ENCODE measurements around the gene CCDC90B. TPM values are rescaled to one million over a fixed set of nuclear protein-coding genes. Genes with fewer than 3 reads are reported as not detected.

CCDC90B gene
- total and polyA plus RNA-seq, 2 of the 8 experiments (the other 6 are each of a cell fraction or from before 2014, with no cell fraction given), result 21.8 to 54.5 TPM

- Histone ChIP-seq H3K14ac (ENCODE audit: insufficient read length) (no peak overlapping the region), H3K4me3 (ENCODE audit: extremely low read depth in 1 of 4, insufficient read depth in 2 of 4, low read depth in 3 of 4, low read length in 4 of 4) (no peak overlapping the region), H3K4me1 (replicated peaks in 1 of 4; ENCODE audit: control insufficient read depth in 3 of 4, insufficient read depth in 4 of 4, low read length in 3 of 4) (no peaks in the 10 kb centered on the region), H3K23ac (ENCODE audit: insufficient read length) (no peak overlapping the region), H3K23me2 (ENCODE audit: low read depth, low read length) (no peaks in the 10 kb centered on the region), H2AFZ (ENCODE audit: low read length) (no peak overlapping the region), H2BK5ac (ENCODE audit: low read depth, low read length) (no peak overlapping the region), H3K18ac (ENCODE audit: extremely low read depth, low read length) (no peak overlapping the region), H3K4ac (replicated peaks; ENCODE audit: insufficient read length, low read depth, low read length) (no peak overlapping the region), H3K36me3 (ENCODE audit: control insufficient read depth in 2 of 4, insufficient read depth in 4 of 4, low read length in 3 of 4) (peaks cover 0 to 25% (median 2%) of the 10 kb centered on the region in 4 experiments; a peak in 3 of 8 replicates), H3K79me2 (ENCODE audit: control insufficient read depth in 1 of 2, insufficient read depth in 2 of 2, low read length in 2 of 2) (no peaks in the 10 kb centered on the region), H2BK12ac (ENCODE audit: low read depth, low read length) (no peak overlapping the region), H3K9me3 (ENCODE audit: insufficient read depth in 2 of 2, low read depth in 1 of 2, low read length in 1 of 2) (no peaks in the 10 kb centered on the region), H4K5ac (ENCODE audit: insufficient read length, low read depth, low read length) (no peak overlapping the region), H2AK5ac (ENCODE audit: low read depth, low read length) (no peak overlapping the region), H3K4me2 (ENCODE audit: insufficient read depth in 1 of 2, low read depth in 2 of 2, low read length in 2 of 2) (no peak overlapping the region), H3K79me1 (ENCODE audit: low read depth, low read length) (peaks cover 4% of the 10 kb centered on the region; the same call in 1 of the 2 replicates), H3K27me3 (replicated peaks in 1 of 4; ENCODE audit: control insufficient read depth in 3 of 4, extremely low read depth in 1 of 4, insufficient read depth in 3 of 4, low read length in 3 of 4) (no peaks in the 10 kb centered on the region), H3K9ac (replicated peaks in 1 of 4; ENCODE audit: extremely low read depth in 1 of 4, low read depth in 3 of 4, low read length in 3 of 4) (no peak overlapping the region), H2BK120ac (replicated peaks; ENCODE audit: low read depth, low read length) (no peak overlapping the region), H3K27ac (ENCODE audit: low read depth, low read length) (no peak overlapping the region), H3K56ac (replicated peaks; ENCODE audit: insufficient read length, low read depth, low read length) (no peak overlapping the region), H2BK20ac (ENCODE audit: low read length) (no peak overlapping the region), H2BK15ac (ENCODE audit: low read length) (no peak overlapping the region), H4K20me1 (replicated peaks in 1 of 2; ENCODE audit: control insufficient read depth in 1 of 2, insufficient read depth in 2 of 2, low read length in 2 of 2) (peaks cover 0 to 1% of the 10 kb centered on the region in 2 experiments), H4K91ac (replicated peaks; ENCODE audit: insufficient read length, low read length) (no peak overlapping the region), H4K8ac (ENCODE audit: extremely low read depth, insufficient read depth, low read length) (no peak overlapping the region)
- POLR2A ChIA-PET (ENCODE audit: partially characterized antibody), result no interaction called here
- no peak for DNase-seq (ENCODE audit: low read depth in 1 of 2, low spot score in 2 of 2)
- TF ChIP-seq USF2 (IDR thresholded peaks at IDR 0.05; ENCODE audit: low read length), result no peak
- TF ChIP-seq EZH2 (IDR thresholded peaks at IDR 0.05; ENCODE audit: low read depth, low read length, severe bottlenecking), result no peak
- no peak for FAIRE-seq
- WGBS, 2 experiments (ENCODE audit: extremely low coverage in 1 of 2, insufficient coverage in 1 of 2, insufficient read length in 1 of 2, insufficient replicate concordance in 2 of 2, low coverage in 1 of 2, low lambda C conversion rate in 2 of 2, missing lambda C conversion rate in 1 of 2), result 90% methylated on average over 3 of the region's 3 CpGs; no CpG with 5 or more reads in 1 of the 2 experiments
- CTCF ChIA-PET (ENCODE audit: partially characterized antibody), result interaction anchor here (0.6 to 4.3 kb wide), 4 partner anchors 7 to 332 kb away, joined by 3 to 38 read pairs (median 6); no protein-coding TSS in a partner anchor
Measured at GRCh38 chr11:83257761-83258168, 28.4 kb downstream of the CCDC90B start.

All from H1 (cell line).